DMS53 (cell line): ENCODE results near the gene POLR2C.

Source experiments
- DNase-seq: peaks from one replicate; lab custom pipeline; 2025; lab: John Stamatoyannopoulos, UW

The POLR2C gene

GRCh38 chr16:57452021-57452420, 10.5 kb upstream of the POLR2C start:
- no peak for DNase-seq

GRCh38 chr16:57462978-57463362, 491 bp downstream of the POLR2C start:
- peak; percentile 38 for DNase-seq

GRCh38 chr16:57464523-57464922, 2.0 kb downstream of the POLR2C start:
- DNase-seq = no peak

DNA sequence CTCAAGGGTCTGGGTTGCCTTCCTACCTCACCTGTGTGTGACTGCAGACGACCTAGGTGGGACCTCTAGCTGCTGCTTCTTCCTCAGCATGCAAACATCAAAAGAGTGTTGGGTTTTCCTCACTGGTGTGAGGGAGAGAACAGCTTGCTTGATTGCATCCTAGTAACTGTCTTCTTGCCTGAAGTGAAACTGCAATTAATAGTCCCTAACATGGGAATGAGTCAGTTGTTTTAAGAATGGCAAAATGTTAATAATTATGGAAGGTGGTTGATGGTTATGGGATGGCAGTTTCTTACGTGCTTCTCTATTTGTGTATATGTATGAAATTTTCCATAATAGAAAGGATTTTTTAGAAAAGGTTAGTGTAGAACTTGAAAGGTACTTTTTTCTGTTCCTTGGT, 5.9 kb downstream of the POLR2C start:
- no peak for DNase-seq

GRCh38 chr16:57469046-57469445, 6.6 kb downstream of the POLR2C start:
- DNase-seq = no peak

DNA sequence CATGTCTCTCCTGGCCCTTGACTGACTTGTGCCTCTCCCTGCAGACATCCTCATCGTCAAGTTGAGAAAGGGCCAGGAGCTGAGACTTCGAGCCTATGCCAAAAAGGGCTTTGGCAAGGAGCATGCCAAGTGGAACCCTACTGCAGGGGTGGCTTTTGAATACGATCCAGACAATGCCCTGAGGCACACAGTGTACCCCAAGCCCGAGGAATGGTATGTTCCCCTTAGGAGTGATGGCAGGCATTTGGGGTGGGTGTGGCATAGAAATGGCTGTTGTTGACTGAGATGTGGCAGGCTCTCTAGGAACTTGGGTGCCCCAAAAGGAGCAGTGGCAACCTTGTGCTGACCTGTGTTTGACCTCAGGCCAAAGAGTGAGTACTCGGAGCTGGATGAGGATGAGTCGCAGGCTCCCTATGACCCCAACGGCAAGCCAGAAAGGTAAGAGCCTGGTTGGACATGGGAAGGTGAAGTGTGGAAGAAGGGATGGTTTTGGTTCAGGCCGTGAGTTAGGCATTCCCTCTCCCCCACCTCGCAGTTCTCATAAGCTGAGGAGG, 7.5 kb downstream of the POLR2C start:
- DNase-seq = no peak

GRCh38 chr16:57470711-57471110, 8.2 kb downstream of the POLR2C start:
- DNase-seq = no peak

GRCh38 chr16:57471209-57471608, 8.7 kb downstream of the POLR2C start:
- DNase-seq = peak; percentile 42

DNA sequence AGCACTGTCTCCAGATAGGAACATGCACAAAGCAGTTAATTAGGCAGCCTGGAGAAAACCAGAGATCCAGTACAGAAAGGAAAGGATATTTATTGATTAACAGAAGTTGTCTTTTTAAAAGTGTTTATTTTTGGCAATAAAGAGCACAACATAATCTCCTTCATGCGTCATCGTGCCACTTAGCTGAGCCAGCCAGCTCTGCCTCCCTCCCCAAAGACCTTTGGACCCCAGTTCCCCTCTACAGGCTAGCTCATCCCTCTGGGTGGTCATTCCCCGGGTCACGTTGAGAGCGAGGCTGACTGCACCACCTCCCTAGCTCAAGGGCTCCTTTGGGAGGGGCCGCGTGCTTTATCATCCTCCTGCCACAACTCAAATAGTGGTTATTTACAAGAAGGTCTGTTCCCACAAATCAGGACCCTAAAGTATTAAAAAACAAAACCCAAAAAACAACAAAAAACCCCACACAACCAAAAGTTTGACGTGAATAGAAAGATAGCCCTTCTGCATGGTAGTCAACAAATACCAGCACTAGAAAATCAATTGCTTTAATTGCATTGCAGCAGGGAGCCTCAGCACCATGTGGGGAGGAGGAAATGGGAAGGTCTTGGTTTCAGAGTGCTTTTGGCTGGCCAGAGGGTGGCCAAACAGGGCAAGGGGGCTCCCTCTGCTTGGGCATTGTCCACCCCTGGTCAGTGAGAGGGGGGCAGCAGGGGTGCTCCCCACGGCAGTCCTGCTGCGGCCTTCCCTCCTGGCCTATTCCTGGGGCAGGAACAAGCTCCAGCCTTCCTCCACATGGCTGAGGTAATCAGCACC, 9.6 kb downstream of the POLR2C start:
- peak; percentile 41 for DNase-seq

DNA sequence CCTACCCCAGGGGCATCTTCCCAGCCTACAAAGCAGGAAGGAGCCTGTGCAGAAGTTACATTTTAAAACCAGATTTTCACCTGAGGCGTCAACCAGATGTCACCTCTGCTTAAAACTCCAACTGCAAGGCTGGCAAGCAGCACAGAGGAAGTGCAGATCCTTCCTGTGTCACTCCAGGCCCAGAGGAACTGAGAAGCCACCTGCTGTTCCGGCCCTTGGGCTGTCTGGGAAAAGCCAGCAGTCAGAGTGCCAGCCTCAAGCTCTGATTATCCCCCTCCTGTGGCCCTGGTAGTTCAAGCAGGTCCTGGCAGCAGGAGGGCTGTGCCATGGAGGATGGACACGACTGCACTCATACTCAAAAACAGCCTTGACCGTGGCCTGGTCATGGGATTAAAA, 10.2 kb downstream of the POLR2C start:
- peak; percentile 66 for DNase-seq

- no peak for DNase-seq
Measured at GRCh38 chr16:57473176-57473840, 10.8 kb downstream of the POLR2C start.

DNA sequence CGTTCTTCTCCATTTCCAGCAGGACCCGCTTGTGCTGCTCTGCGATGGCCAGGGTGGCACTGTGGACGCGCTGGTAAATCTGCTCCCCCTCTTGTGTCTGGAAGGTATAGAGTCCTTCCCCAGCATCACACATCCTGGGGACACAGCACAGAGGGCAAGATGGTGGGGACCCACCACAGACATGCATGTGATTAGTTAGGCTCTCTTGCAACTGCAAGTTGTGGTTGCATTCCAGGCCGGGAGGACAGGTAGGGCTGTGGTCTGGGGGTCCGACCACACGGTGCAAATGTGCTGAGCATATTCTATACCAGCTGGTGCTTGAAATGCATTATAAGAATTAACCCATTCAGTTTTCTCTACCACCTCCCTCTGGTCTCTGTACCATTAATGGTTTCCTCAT, 11.4 kb downstream of the POLR2C start:
- no peak for DNase-seq

DNA sequence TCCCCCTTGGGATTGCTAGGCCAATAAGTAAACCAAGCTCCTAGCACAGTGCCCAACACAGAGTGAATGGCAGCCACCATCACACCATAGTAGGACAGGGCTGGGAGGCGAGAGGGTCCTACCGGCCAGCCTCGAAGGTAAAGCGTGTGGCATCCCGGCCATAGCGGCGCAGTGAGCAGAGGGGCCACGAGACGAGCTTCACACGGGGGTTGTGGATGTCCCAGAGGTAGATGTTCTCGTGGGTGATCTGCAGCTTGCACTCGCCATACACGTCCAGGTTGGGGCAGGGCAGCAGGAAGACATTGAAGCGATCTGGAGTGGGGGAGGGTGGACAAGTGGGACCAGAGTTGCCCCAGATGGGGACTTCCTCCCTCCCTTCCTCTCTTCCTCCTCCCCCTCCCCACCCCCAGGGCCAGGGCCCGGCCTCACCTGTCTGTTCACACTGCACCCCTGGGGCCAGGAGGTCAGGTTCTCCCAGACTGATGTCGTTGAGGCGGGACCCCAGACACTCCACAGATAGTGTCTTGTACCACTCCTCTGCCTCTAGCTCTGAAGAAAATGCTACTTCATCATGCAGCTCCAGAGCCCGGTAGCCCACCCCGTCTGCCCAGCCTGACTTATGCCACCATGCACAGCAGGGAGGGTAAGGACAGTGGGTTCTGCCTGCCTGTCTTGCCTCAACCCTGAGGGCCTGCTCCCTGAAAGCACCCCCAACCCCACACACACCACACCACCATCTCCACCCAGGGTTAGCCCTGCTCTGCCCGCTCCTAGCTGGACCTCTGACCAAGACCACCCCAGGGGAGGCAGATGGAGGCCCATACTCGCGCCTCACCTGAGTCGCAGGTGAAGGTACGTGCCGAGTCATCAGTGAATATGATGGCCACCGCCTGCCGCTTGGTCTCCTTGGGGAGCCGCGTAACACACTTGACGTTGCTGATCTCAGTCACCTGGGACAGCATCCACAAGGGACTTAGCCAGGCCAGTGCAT, 12.5 kb downstream of the POLR2C start:
- DNase-seq = peak; percentile 88

- DNase-seq = peak; percentile 97
Measured at GRCh38 chr16:57475711-57476339, 13.3 kb downstream of the POLR2C start.

- peak; percentile 35 for DNase-seq
Measured at GRCh38 chr16:57476546-57477410, 14.3 kb downstream of the POLR2C start.

- DNase-seq = peak; percentile 38
Measured at GRCh38 chr16:57477531-57478202, 15.2 kb downstream of the POLR2C start.

GRCh38 chr16:57478396-57479204, 16.1 kb downstream of the POLR2C start:
- no peak for DNase-seq

- no peak for DNase-seq
Measured at GRCh38 chr16:57479205-57479975, 16.9 kb downstream of the POLR2C start.
